Gastrocnemius medialis (tissue), 4 donors: Measurements from ENCODE around the gene TMEM196.

ENCODE experiments used
- POLR2A ChIP-seq, 2 donors: fragments of 450-650 bp; IDR thresholded peaks; one replicate each; pipeline ENCODE4 v1.6.1; 2017; ENCODE audit warnings: antibody characterized with exemption in 2 of 2, mild to moderate bottlenecking in 2 of 2, moderate library complexity in 2 of 2
- TF ChIP-seq, protein P1 (sequence below), 5 experiments: fragments of 450-650 bp in 3 of 5; fragments of 200-600 bp in 2 of 5; sonication (generic) in 2 of 5; IDR thresholded peaks in 4 of 5; conservative IDR thresholded peaks in 1 of 5; 1 replicate in 4 of 5; 2 replicates in 1 of 5; pipeline ENCODE4 v1.5.1; 2016 to 2019; ENCODE audit warnings: antibody characterized with exemption in 5 of 5, mild to moderate bottlenecking in 3 of 5, moderate library complexity in 3 of 5

DNA sequence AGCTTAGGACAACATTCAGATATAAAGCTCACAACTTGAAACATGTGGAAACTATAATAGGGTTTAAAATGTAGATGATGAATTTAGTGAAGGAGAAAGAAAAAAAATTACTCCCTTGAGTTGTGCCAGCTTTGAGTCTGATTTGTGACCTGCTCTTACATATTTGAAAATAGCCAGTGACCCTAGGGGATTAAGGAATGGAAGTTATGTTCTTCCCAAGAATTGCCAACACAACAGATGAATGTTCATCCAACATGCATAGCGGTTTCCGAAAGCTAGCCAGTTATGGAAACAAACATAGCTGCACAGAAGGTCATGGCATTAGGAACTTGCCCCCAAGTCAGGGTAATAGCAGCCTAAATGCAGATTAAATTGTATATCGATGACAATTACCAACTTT is 10.8 kb downstream of the TMEM196 start:
- TF ChIP-seq, protein P1, sequence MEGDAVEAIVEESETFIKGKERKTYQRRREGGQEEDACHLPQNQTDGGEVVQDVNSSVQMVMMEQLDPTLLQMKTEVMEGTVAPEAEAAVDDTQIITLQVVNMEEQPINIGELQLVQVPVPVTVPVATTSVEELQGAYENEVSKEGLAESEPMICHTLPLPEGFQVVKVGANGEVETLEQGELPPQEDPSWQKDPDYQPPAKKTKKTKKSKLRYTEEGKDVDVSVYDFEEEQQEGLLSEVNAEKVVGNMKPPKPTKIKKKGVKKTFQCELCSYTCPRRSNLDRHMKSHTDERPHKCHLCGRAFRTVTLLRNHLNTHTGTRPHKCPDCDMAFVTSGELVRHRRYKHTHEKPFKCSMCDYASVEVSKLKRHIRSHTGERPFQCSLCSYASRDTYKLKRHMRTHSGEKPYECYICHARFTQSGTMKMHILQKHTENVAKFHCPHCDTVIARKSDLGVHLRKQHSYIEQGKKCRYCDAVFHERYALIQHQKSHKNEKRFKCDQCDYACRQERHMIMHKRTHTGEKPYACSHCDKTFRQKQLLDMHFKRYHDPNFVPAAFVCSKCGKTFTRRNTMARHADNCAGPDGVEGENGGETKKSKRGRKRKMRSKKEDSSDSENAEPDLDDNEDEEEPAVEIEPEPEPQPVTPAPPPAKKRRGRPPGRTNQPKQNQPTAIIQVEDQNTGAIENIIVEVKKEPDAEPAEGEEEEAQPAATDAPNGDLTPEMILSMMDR (IDR thresholded peaks at IDR 0.05 in 4 of 5, conservative IDR thresholded peaks at IDR 0.05 in 1 of 5) = no peak
- TF ChIP-seq POLR2A (IDR thresholded peaks at IDR 0.05) = no peak
